ENCODE results near the gene ARHGAP21. TPM values are rescaled to one million over a fixed set of nuclear protein-coding genes. Genes with fewer than 3 reads are reported as not detected.

ARHGAP21 gene
- total RNA-seq, 1 donor from 2014 or later: 44.8 TPM

DNA sequence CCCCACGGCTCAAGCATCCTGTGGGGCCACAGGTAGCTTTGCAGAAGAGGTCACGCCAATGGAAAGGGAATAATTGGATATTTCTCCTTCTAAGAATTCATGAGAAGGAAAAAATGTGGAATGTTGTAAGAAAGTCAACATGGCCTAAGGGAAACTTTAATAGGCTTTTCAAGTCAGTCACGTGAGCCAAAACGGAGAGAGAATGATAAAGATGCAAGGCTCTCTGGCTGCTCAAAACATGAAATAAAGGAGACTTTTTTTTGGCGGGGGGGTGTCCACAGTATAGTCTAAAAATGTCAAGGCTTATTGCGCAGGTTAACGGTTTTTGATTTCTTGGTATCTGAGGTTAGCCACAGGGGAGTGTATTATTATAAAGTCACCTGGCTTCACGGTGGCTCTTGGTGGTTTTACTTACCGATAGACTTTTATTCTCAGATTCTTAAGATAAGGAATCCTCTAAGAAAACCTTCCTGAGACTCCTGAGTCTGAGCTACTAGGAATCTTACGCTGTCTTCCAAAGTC is 148.1 kb downstream of the ARHGAP21 start:
- TF ChIP-seq, protein P1, sequence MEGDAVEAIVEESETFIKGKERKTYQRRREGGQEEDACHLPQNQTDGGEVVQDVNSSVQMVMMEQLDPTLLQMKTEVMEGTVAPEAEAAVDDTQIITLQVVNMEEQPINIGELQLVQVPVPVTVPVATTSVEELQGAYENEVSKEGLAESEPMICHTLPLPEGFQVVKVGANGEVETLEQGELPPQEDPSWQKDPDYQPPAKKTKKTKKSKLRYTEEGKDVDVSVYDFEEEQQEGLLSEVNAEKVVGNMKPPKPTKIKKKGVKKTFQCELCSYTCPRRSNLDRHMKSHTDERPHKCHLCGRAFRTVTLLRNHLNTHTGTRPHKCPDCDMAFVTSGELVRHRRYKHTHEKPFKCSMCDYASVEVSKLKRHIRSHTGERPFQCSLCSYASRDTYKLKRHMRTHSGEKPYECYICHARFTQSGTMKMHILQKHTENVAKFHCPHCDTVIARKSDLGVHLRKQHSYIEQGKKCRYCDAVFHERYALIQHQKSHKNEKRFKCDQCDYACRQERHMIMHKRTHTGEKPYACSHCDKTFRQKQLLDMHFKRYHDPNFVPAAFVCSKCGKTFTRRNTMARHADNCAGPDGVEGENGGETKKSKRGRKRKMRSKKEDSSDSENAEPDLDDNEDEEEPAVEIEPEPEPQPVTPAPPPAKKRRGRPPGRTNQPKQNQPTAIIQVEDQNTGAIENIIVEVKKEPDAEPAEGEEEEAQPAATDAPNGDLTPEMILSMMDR (IDR thresholded peaks at IDR 0.05; ENCODE audit: borderline replicate concordance): no peak
- DNase-seq: no peak
- Histone ChIP-seq H3K27ac (replicated peaks) (no peak overlapping the region), H3K4me3 (no peak overlapping the region), H3K27me3 (ENCODE audit: low read depth) (no peaks in the 10 kb centered on the region), H3K36me3 (no peaks in the 10 kb centered on the region), H3K4me1 (peaks cover 8% of the 10 kb centered on the region), H3K9me3 (replicated peaks) (no peaks in the 10 kb centered on the region)
- intact Hi-C loops (cut with micrococcal nuclease): no loop called here

DNA sequence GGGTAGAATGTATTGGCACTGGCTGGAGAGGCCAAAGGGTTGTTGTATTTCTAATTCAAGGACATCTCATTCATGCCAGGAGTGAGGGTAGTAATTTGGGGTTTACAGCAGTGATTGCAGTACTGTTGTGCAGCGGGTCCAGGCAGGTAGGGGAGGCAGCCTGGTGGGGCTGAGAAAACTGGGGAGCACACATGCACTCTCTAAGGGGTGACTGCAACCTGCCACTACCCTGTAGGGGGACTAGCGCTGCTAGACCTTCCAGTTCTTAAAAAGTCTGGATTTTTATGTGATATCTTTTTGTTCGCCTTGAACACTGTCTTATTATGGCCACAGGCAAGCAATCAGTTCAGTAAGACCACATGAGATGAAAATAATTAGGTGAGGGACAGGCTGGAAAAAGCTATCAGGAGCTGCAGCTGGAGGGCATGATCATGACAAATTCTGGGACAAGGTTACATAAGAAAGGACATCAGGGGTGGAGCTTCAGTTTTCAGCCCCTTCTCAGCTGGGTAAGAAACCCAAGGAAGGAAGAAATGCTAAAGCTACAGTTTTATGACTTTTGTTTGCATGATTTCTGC is 149.0 kb downstream of the ARHGAP21 start:
- Histone ChIP-seq H3K4me1 (peaks cover 8% of the 10 kb centered on the region), H3K27me3 (ENCODE audit: low read depth) (no peaks in the 10 kb centered on the region), H3K27ac (replicated peaks) (no peak overlapping the region), H3K9me3 (replicated peaks) (no peaks in the 10 kb centered on the region), H3K36me3 (no peaks in the 10 kb centered on the region), H3K4me3 (no peak overlapping the region)
- DNase-seq: no peak
- TF ChIP-seq, protein P1 (IDR thresholded peaks at IDR 0.05; ENCODE audit: borderline replicate concordance): no peak
- intact Hi-C loops (cut with micrococcal nuclease): no loop called here

DNA sequence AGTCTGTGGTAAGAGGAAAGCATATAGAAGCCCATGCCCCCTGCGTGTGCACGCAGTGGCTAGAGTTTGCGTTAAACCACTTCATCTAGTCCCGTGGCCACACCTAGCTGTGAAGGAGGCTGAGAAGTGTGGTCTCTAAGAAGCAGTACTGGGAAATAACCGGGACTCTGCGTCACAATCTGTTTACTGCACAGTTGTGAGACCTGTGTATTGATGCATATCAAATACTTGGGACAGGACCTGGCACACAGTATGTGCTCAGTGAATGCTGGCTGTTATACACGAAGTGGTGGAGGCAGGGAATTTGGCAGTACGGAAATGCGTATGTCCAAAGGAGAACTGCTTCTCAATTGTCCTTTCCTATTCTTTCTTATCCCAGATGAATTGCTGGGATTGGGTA is 149.5 kb downstream of the ARHGAP21 start:
- intact Hi-C loops (cut with micrococcal nuclease): no loop called here
- no peak overlapping the region for H3K4me3 ChIP-seq
- H3K4me1 ChIP-seq: peaks cover 8% of the 10 kb centered on the region
- TF ChIP-seq, protein P1 (IDR thresholded peaks at IDR 0.05; ENCODE audit: borderline replicate concordance): no peak
- H3K27ac ChIP-seq (replicated peaks): no peak overlapping the region
- DNase-seq: no peak
- no peaks in the 10 kb centered on the region for H3K9me3 ChIP-seq (replicated peaks)
- no peaks in the 10 kb centered on the region for H3K36me3 ChIP-seq
- H3K27me3 ChIP-seq (ENCODE audit: low read depth): no peaks in the 10 kb centered on the region

DNA sequence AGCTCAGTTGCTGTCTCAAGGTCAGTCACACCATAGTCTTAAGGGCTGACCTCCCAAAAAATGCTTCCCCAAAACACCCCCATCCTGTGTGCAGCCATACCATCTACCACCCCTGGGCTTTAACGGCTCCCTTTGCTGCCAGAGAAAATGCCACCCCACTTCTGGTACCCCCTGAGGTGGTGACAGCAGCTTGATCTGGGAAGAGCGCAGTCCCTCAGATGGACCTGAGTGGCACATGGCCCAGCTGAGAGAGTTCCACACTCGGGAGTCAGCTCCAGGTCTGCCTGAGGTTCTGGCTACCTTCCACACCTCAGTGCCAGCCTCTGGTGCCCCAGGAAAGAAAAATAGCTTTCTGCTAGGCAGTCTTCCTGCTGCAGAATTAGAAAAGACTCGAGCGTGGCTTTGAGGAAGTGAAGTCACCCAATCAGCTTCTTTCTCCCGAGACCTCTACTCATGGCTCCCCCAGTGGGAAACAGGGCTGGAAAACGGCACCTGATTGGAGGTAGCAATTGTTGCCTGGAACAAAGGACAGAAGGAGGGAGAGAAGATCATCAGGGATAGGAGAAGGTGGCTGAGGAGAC is 151.7 kb downstream of the ARHGAP21 start:
- no peaks in the 10 kb centered on the region for H3K9me3 ChIP-seq (replicated peaks)
- intact Hi-C loops (cut with micrococcal nuclease): no loop called here
- H3K27ac ChIP-seq (replicated peaks): no peak overlapping the region
- H3K36me3 ChIP-seq: no peaks in the 10 kb centered on the region
- peaks cover 8% of the 10 kb centered on the region for H3K4me1 ChIP-seq
- no peaks in the 10 kb centered on the region for H3K27me3 ChIP-seq (ENCODE audit: low read depth)
- H3K4me3 ChIP-seq: no peak overlapping the region
- DNase-seq: no peak
- TF ChIP-seq, protein P1 (IDR thresholded peaks at IDR 0.05; ENCODE audit: borderline replicate concordance): no peak

DNA sequence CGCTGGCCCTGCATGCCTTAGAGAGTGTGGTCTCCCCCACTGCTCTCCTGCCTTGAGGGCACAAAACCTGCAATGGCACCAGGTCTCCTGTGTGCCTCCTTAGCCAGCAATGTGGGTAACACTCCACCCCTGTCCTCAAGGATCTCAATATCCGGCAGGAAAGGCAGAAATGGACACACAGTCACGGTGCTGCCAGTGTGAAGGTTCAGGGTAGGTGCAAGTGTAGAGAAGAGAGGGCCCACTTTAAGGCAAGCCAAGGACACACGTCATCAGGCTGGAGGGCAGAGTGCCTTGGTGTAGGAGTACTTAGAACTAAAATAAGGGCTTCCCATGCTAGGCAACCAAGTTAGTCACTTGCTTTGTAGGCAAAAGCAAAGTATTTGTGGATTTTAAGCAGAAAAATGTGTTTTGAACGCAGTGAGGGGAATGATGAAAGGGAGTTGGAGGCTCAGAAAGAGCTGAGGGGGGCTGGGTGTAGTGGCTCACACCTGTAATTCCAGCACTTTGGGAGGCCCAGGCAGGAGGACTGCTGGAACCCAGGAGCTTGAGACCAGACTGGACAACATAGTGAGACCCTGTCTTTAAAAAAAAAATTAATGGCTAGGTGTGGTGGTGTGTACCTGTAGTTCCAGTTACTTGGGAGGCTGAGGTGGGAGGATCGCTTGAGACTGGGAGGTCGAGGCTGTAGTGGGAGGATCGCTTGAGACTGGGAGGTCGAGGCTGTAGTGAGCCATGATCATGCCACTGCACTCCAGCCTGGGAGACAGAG is 152.8 kb downstream of the ARHGAP21 start:
- TF ChIP-seq, protein P1 (IDR thresholded peaks at IDR 0.05; ENCODE audit: borderline replicate concordance): no peak
- no peak for DNase-seq
- H3K4me3 ChIP-seq: no peak overlapping the region
- no peaks in the 10 kb centered on the region for H3K36me3 ChIP-seq
- H3K27ac ChIP-seq (replicated peaks): no peak overlapping the region
- peaks cover 8% of the 10 kb centered on the region for H3K4me1 ChIP-seq
- intact Hi-C loops (cut with micrococcal nuclease): no loop called here
- no peaks in the 10 kb centered on the region for H3K27me3 ChIP-seq (ENCODE audit: low read depth)
- no peaks in the 10 kb centered on the region for H3K9me3 ChIP-seq (replicated peaks)

All from left ventricle myocardium inferior (tissue), 1 donor.